Dendritic cell treated with granulocyte-macrophage colony-stimulating factor and Interleukin-4, amounts not matched to agents 40 ng/mL and 50 ng/mL, for 4 days (primary cell): Measurements from ENCODE around the gene B4GALT1.
A peak's percentile ranks its signal among the peaks of the same experiment; 100 is the strongest.

ENCODE experiments used
- H3K27ac Mint-ChIP-seq: one replicate; pipeline ENCODE4 v1.8.0; 2022; ENCODE audit warnings: mild to moderate bottlenecking, mixed read lengths
- H3K27me3 Mint-ChIP-seq: one replicate; pipeline ENCODE4 v1.8.0; 2022; ENCODE audit warnings: mild to moderate bottlenecking, mixed read lengths
- H3K36me3 Mint-ChIP-seq: one replicate; pipeline ENCODE4 v1.8.0; 2022; ENCODE audit warnings: low read depth, mixed read lengths
- H3K4me1 Mint-ChIP-seq: one replicate; pipeline ENCODE4 v1.8.0; 2022; ENCODE audit warnings: low read depth, mixed read lengths
- H3K4me3 Mint-ChIP-seq: one replicate; pipeline ENCODE4 v1.8.0; 2022; ENCODE audit warnings: mild to moderate bottlenecking, moderate library complexity, mixed read lengths
- H3K9me3 Mint-ChIP-seq: one replicate; pipeline ENCODE4 v1.8.0; 2022; ENCODE audit warnings: mixed read lengths
- intact Hi-C: fragments of 100-400 bp; cut with micrococcal nuclease; formaldehyde crosslinking; loops from one replicate; pipeline ENCODE4 v1.15.0; 2022

Gene B4GALT1

DNA sequence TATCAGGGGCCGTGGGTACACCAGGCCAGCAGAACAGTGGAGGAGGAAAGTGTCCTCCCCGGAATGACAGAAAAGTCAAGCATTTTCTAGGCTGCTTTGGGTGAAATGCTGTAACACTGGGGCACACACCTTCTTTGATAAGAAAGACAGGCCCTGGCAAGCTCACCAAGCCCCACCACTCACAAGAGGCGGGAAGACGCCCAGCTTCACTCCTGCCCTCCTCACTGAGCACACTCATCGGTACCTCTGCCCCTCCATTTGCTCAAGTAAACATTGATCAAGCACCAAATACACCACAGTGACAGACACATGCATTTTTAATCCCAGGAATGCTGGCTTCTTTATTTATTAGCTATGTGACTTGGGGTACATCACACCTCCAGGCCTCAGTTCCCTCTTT lies 43.1 kb downstream of the B4GALT1 start:
- Mint-ChIP-seq H3K4me1 (peaks cover 61% of the 10 kb centered on the region), H3K9me3 (no peaks in the 10 kb centered on the region), H3K4me3 (no peak overlapping the region), H3K27me3 (no peaks in the 10 kb centered on the region), H3K27ac (peak overlapping the region; percentile 45), H3K36me3 (peaks cover 100% of the 10 kb centered on the region)
- intact Hi-C loops, result no loop called here

GRCh38 chr9:33123407-33124031 lies 43.6 kb downstream of the B4GALT1 start:
- intact Hi-C loops, result no loop called here
- Mint-ChIP-seq H3K9me3 (no peaks in the 10 kb centered on the region), H3K27me3 (no peaks in the 10 kb centered on the region), H3K4me1 (peaks cover 64% of the 10 kb centered on the region), H3K4me3 (no peak overlapping the region), H3K27ac (peak overlapping the region; percentile 45), H3K36me3 (peaks cover 100% of the 10 kb centered on the region)

- intact Hi-C loops, result no loop called here
- peaks cover 92% of the 10 kb centered on the region for H3K36me3 Mint-ChIP-seq
- no peak overlapping the region for H3K27ac Mint-ChIP-seq
- no peaks in the 10 kb centered on the region for H3K9me3 Mint-ChIP-seq
- no peaks in the 10 kb centered on the region for H3K27me3 Mint-ChIP-seq
- H3K4me3 Mint-ChIP-seq, result no peak overlapping the region
- H3K4me1 Mint-ChIP-seq, result peaks cover 55% of the 10 kb centered on the region
These were observed 46.5 kb downstream of the B4GALT1 start for GRCh38 chr9:33120620-33121019.

- H3K36me3 Mint-ChIP-seq, result peaks cover 92% of the 10 kb centered on the region
- no peak overlapping the region for H3K4me3 Mint-ChIP-seq
- H3K27me3 Mint-ChIP-seq, result no peaks in the 10 kb centered on the region
- intact Hi-C loops, result loop anchor here (5.0 kb wide), 3 partner anchors 35 to 50 kb away; partner anchors contain the start of gene B4GALT1
- H3K9me3 Mint-ChIP-seq, result no peaks in the 10 kb centered on the region
- peak overlapping the region; percentile 91 for H3K27ac Mint-ChIP-seq
- H3K4me1 Mint-ChIP-seq, result peaks cover 29% of the 10 kb centered on the region
These were observed 49.3 kb downstream of the B4GALT1 start for GRCh38 chr9:33117796-33118195.

- peaks cover 29% of the 10 kb centered on the region for H3K4me1 Mint-ChIP-seq
- no peaks in the 10 kb centered on the region for H3K9me3 Mint-ChIP-seq
- peak overlapping the region; percentile 91 for H3K27ac Mint-ChIP-seq
- H3K27me3 Mint-ChIP-seq, result no peaks in the 10 kb centered on the region
- H3K36me3 Mint-ChIP-seq, result peaks cover 92% of the 10 kb centered on the region
- intact Hi-C loops, result loop anchor here (5.0 kb wide), 3 partner anchors 35 to 50 kb away; partner anchors contain the start of gene B4GALT1
- peak overlapping the region; percentile 37 for H3K4me3 Mint-ChIP-seq
These were observed 49.8 kb downstream of the B4GALT1 start for GRCh38 chr9:33117306-33117705.

GRCh38 chr9:33116860-33117259 lies 50.3 kb downstream of the B4GALT1 start:
- H3K36me3 Mint-ChIP-seq, result peaks cover 92% of the 10 kb centered on the region

GRCh38 chr9:33114746-33115145 lies 52.4 kb downstream of the B4GALT1 start:
- Mint-ChIP-seq H3K36me3 (peaks cover 92% of the 10 kb centered on the region), H3K4me1 (peaks cover 30% of the 10 kb centered on the region), H3K27me3 (no peaks in the 10 kb centered on the region), H3K9me3 (no peaks in the 10 kb centered on the region), H3K4me3 (no peak overlapping the region), H3K27ac (peak overlapping the region; percentile 58)
- intact Hi-C loops, result loop anchor here (5.0 kb wide), 3 partner anchors 32 to 53 kb away; partner anchors contain the start of gene B4GALT1

More at GRCh38 chr9:33116860-33117259, 50.3 kb downstream of the B4GALT1 start:
- intact Hi-C loops, result loop anchor here (5.0 kb wide), 3 partner anchors 35 to 50 kb away; partner anchors contain the start of gene B4GALT1
- Mint-ChIP-seq H3K4me3 (peak overlapping the region; percentile 37), H3K9me3 (no peaks in the 10 kb centered on the region), H3K4me1 (peaks cover 32% of the 10 kb centered on the region), H3K27ac (peak overlapping the region; percentile 91), H3K27me3 (no peaks in the 10 kb centered on the region)

DNA sequence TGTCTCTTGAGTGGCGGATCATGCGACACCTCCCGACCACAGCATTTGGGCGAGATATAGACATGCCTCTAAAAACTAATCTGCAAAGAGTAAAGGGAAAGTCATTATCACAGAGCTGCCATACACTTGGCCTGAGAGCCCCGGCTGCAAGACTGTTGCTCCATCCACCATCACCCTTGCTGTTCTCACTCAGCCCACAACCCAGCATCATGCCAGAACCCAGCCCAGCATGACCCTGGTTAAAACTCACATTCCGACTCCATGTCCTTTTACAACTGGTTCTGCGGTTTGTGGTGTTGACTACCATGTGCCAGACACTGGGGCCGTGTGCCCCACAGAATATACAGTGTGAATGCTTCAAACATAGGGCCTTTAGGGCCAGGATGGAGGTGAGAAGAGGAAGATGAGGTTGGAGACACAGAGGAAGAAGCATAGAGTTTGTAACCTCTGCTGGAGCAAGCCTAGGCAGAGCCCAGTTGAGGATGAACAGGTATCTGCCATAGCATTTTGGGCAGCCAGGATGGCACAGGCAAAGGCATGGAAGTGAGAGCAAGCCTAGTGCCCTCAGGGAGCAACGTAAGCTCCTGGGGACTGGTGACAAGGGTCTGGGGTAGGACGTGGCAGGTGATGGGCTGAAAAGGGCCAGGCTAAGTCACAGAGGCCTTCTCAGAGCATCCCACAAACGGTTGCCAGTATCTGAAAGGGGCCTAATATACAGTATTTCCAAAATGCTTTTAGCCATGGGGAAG lies 53.2 kb downstream of the B4GALT1 start:
- Mint-ChIP-seq H3K36me3 (peaks cover 92% of the 10 kb centered on the region), H3K4me1 (peaks cover 26% of the 10 kb centered on the region), H3K27me3 (no peaks in the 10 kb centered on the region), H3K9me3 (no peaks in the 10 kb centered on the region), H3K27ac (peak overlapping the region; percentile 58), H3K4me3 (no peak overlapping the region)
- intact Hi-C loops, result no loop called here

DNA sequence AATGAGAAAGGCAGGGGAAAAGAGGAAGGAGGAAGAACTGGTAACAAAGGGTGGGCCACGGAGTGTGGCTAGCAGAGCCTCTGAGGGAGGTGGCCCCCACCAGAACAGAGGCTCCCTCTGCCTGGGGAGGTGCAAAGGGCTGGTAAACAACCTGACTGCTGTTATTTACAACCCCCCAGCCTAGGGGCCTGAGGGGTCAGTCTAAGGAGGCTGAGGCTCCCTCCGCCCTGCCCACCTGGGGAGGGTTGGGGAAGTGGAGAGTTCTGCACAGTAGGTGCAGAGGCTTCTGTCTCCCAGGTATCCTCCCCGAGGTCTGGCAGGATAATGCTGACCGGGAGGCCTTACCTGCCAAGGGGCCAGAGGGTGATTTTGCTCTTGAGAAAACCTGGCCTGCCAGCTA lies 55.0 kb downstream of the B4GALT1 start:
- Mint-ChIP-seq H3K4me3 (no peak overlapping the region), H3K36me3 (peaks cover 84% of the 10 kb centered on the region), H3K27me3 (no peaks in the 10 kb centered on the region), H3K4me1 (peaks cover 15% of the 10 kb centered on the region), H3K9me3 (no peaks in the 10 kb centered on the region), H3K27ac (peak overlapping the region; percentile 53)
- intact Hi-C loops, result no loop called here

DNA sequence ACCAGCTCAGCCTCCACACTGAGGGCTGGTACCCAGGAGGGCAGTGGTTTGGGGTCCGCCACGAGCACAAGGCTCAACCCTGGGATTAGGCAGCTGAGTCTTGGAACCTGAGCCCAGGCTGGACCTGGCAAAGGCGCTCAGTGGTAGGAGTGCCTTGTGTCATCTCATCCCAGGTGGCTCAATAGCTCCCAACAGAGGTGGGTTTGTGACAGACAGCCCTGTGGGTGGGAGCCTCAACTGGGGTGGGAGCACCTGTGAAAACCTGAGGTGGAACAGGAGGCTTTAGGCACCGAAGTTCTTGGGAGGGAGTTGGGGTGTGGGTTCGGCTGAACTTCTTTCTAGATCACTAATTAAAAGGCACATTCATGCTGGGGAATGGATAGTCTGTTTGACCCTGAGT lies 55.5 kb downstream of the B4GALT1 start:
- H3K4me3 Mint-ChIP-seq, result no peak overlapping the region
- no peaks in the 10 kb centered on the region for H3K9me3 Mint-ChIP-seq
- peak overlapping the region; percentile 53 for H3K27ac Mint-ChIP-seq

DNA sequence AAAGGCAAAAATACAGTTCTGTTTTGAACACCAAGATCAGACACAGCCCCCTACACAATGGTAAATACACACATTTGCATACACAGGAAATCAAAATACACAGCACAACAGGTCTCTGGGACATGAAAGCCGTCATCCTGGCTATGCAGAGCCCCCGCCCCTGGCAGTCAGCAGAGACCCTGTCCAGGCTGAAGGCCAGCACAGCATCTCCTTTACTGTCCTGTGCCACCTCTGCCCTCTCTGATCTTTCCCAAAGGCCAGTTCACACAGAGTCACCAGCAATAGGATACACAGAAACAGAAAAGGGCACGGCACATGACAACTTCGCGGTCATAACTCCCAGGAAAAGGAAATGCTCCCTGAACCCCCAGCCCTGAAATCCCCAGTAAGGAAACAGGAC lies 56.5 kb downstream of the B4GALT1 start:
- peaks cover 21% of the 10 kb centered on the region for H3K4me1 Mint-ChIP-seq
- H3K4me3 Mint-ChIP-seq, result no peak overlapping the region
- no peaks in the 10 kb centered on the region for H3K27me3 Mint-ChIP-seq
- no peak overlapping the region for H3K27ac Mint-ChIP-seq
- no peaks in the 10 kb centered on the region for H3K9me3 Mint-ChIP-seq
- peaks cover 75% of the 10 kb centered on the region for H3K36me3 Mint-ChIP-seq
- intact Hi-C loops, result no loop called here

More for the DNA sequence above, 55.5 kb downstream of the B4GALT1 start:
- intact Hi-C loops, result no loop called here
- Mint-ChIP-seq H3K36me3 (peaks cover 82% of the 10 kb centered on the region), H3K4me1 (peaks cover 15% of the 10 kb centered on the region), H3K27me3 (no peaks in the 10 kb centered on the region)

DNA sequence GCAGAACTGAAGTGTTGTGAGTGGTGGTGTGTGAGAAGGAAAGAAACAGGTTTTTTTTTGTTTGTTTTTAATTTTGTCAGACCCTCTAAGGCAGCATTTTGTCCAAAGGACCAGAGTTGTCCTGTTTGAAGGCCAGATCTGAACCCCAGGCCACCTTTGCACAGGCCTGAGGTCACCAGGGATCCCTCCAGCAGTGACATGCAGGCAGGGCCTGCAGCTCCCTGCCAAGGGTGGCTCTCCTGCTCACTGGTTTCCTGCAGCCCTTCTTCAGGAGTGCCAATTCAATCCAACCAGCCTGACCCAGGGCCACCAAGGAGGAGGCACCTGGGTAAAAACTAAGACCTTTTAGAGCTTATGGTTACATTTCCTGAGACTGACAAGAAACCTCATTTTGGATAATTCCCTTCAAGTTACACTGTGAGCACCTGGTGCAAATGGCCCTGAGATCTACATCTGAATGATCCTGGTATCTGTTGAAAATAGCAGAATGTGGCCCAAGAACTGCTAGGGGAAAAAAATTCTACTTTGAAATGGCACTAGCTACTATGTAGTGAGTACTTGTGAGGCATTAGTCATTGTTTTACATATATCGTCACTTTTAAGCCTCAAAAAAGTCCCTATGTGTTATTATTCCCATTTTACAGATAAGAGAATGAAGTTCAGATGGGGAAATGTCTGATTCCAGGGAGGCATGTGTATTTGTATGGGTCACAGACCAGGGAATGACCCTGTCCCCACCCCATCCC lies 57.1 kb downstream of the B4GALT1 start:
- Mint-ChIP-seq H3K36me3 (peaks cover 69% of the 10 kb centered on the region), H3K9me3 (no peaks in the 10 kb centered on the region), H3K27ac (no peak overlapping the region), H3K27me3 (no peaks in the 10 kb centered on the region), H3K4me1 (peaks cover 21% of the 10 kb centered on the region), H3K4me3 (no peak overlapping the region)
- intact Hi-C loops, result no loop called here

DNA sequence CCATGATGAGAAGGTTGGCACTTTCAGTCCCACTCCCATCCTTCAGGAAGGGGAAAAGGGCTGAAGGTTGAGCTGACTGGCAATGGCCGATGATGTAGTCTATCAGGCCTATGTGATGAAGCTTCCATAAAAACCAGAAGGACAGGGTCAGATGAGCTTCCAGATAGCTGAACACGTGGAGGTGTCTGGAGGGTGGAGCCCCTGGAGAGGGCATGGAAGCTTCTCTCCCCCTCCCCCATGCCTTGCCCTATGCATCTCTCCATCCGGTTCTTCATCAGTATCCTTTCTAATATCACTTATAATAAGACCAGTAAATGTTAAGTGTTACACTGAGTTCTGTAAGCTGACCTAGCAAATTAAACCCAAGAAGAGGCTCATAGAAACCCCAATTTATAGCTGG lies 58.0 kb downstream of the B4GALT1 start:
- Mint-ChIP-seq H3K9me3 (no peaks in the 10 kb centered on the region), H3K4me3 (no peak overlapping the region), H3K27me3 (no peaks in the 10 kb centered on the region), H3K27ac (no peak overlapping the region), H3K36me3 (peaks cover 66% of the 10 kb centered on the region), H3K4me1 (peaks cover 21% of the 10 kb centered on the region)
- intact Hi-C loops, result no loop called here

- H3K36me3 Mint-ChIP-seq, result peaks cover 60% of the 10 kb centered on the region
- peaks cover 21% of the 10 kb centered on the region for H3K4me1 Mint-ChIP-seq
- intact Hi-C loops, result no loop called here
- no peaks in the 10 kb centered on the region for H3K9me3 Mint-ChIP-seq
- H3K4me3 Mint-ChIP-seq, result no peak overlapping the region
- H3K27me3 Mint-ChIP-seq, result no peaks in the 10 kb centered on the region
- no peak overlapping the region for H3K27ac Mint-ChIP-seq
These were observed 58.7 kb downstream of the B4GALT1 start for GRCh38 chr9:33108472-33108871.
